WTC11 (cell line): Measurements from ENCODE around the gene ANKRD13D. TPM values are rescaled to one million over a fixed set of nuclear protein-coding genes. Genes with fewer than 3 reads are reported as not detected.

Experiments used
- ATAC-seq: fragments of 200-7000 bp; cut with Tn5 transposase; 2 replicates; pipeline ENCODE4 v1.10.0; 2021; ENCODE audit warnings: mild to moderate bottlenecking, moderate library complexity
- Bru-seq: library from RNA; stranded (reverse); fragments of 400-500 nt; gene quantifications from one replicate; lab custom pipeline; 2021; lab: Mats Ljungman, UMichigan
- CTCF ChIA-PET: fragments of 300-600 bp; sonication (Branson Sonifier 250); formaldehyde crosslinking; loops from one replicate; lab custom pipeline; 2021; ENCODE audit warnings: antibody characterized with exemption; lab: Charles Lee
- POLR2A ChIA-PET: fragments of 350-600 bp; sonication (Branson Sonifier 250); formaldehyde crosslinking; loops from one replicate; lab custom pipeline; 2021; ENCODE audit warnings: antibody characterized with exemption; lab: Charles Lee
- DNase-seq: peaks from one replicate; pipeline ENCODE4 v3.0.0; 2021; ENCODE audit warnings: low spot score
- H3K27ac Mint-ChIP-seq: 2 replicates; pipeline ENCODE4 v1.8.0; 2021; ENCODE audit warnings: mixed read lengths
- H3K27me3 Mint-ChIP-seq: 2 replicates; pipeline ENCODE4 v1.8.0; 2021; ENCODE audit warnings: low read depth, mild to moderate bottlenecking, moderate library complexity, mixed read lengths
- H3K36me3 Mint-ChIP-seq: 2 replicates; pipeline ENCODE4 v1.8.0; 2021; ENCODE audit warnings: mixed read lengths
- H3K4me1 Mint-ChIP-seq: 2 replicates; pipeline ENCODE4 v1.8.0; 2022; ENCODE audit warnings: mixed read lengths
- H3K4me3 Mint-ChIP-seq: 2 replicates; pipeline ENCODE4 v1.8.0; 2021; ENCODE audit warnings: mild to moderate bottlenecking, moderate library complexity, mixed read lengths
- H3K9me3 Mint-ChIP-seq: 2 replicates; pipeline ENCODE4 v1.8.0; 2021; ENCODE audit warnings: mixed read lengths
- AFF4 ChIP-seq: sonication (generic); formaldehyde crosslinking; IDR thresholded peaks from 2 replicates; pipeline ENCODE4 v1.8.1; 2023; ENCODE audit warnings: mild to moderate bottlenecking, missing genetic modification reagents, borderline replicate concordance
- ATF2 ChIP-seq: sonication (generic); formaldehyde crosslinking; IDR thresholded peaks from 2 replicates; pipeline ENCODE4 v1.8.1; 2022; ENCODE audit warnings: low read depth, missing genetic modification reagents, borderline replicate concordance
- ATF3 ChIP-seq: sonication (generic); formaldehyde crosslinking; conservative IDR thresholded peaks from 2 replicates; pipeline ENCODE4 v1.8.1; 2022; ENCODE audit warnings: mild to moderate bottlenecking, missing genetic modification reagents
- ATF6 ChIP-seq: sonication (generic); formaldehyde crosslinking; IDR thresholded peaks from 2 replicates; pipeline ENCODE4 v1.8.1; 2023; ENCODE audit warnings: mild to moderate bottlenecking, missing genetic modification reagents
- CREM ChIP-seq: sonication (generic); formaldehyde crosslinking; IDR thresholded peaks from 2 replicates; pipeline ENCODE4 v1.8.1; 2022; ENCODE audit warnings: mild to moderate bottlenecking, missing genetic modification reagents, moderate library complexity
- FOXP1 ChIP-seq: sonication (generic); formaldehyde crosslinking; IDR thresholded peaks from 2 replicates; pipeline ENCODE4 v1.8.0; 2022; ENCODE audit warnings: missing genetic modification reagents, mild to moderate bottlenecking, moderate library complexity, borderline replicate concordance
- FOXP4 ChIP-seq: sonication (generic); formaldehyde crosslinking; IDR thresholded peaks from 2 replicates; pipeline ENCODE4 v1.8.0; 2022; ENCODE audit warnings: mild to moderate bottlenecking, missing genetic modification reagents
- IRF1 ChIP-seq: sonication (generic); formaldehyde crosslinking; IDR thresholded peaks from 2 replicates; pipeline ENCODE4 v1.8.0; 2023; ENCODE audit warnings: missing genetic modification reagents
- MLX ChIP-seq: sonication (generic); formaldehyde crosslinking; IDR thresholded peaks from 2 replicates; pipeline ENCODE4 v1.8.1; 2023; ENCODE audit warnings: mild to moderate bottlenecking, missing genetic modification reagents, moderate library complexity
- MXD4 ChIP-seq: fragments of 250-450 bp; sonication (Bioruptor Pico); IDR thresholded peaks from 2 replicates; pipeline ENCODE4 v1.8.0; 2021; ENCODE audit warnings: mild to moderate bottlenecking, moderate library complexity, borderline replicate concordance
- NFATC4 ChIP-seq: fragments of 250-450 bp; sonication (Bioruptor Pico); IDR thresholded peaks from 2 replicates; pipeline ENCODE4 v1.9.0; 2021; ENCODE audit warnings: mild to moderate bottlenecking
- NFYB ChIP-seq: sonication (generic); formaldehyde crosslinking; conservative IDR thresholded peaks from 2 replicates; pipeline ENCODE4 v1.8.0; 2022; ENCODE audit warnings: low read depth, missing genetic modification reagents
- NR3C1 ChIP-seq: sonication (generic); formaldehyde crosslinking; conservative IDR thresholded peaks from 2 replicates; pipeline ENCODE4 v1.8.1; 2023; ENCODE audit warnings: low read depth, mild to moderate bottlenecking, missing genetic modification reagents
- SMAD4 ChIP-seq: sonication (generic); formaldehyde crosslinking; IDR thresholded peaks from 2 replicates; pipeline ENCODE4 v1.8.0; 2022; ENCODE audit warnings: mild to moderate bottlenecking, missing genetic modification reagents
- SP1 ChIP-seq: sonication (generic); formaldehyde crosslinking; conservative IDR thresholded peaks from 2 replicates; pipeline ENCODE4 v1.8.1; 2022; ENCODE audit warnings: missing genetic modification reagents
- TP53 ChIP-seq: sonication (generic); formaldehyde crosslinking; IDR thresholded peaks from 2 replicates; pipeline ENCODE4 v1.8.1; 2023; ENCODE audit warnings: mild to moderate bottlenecking, missing genetic modification reagents
- ZBTB21 ChIP-seq: sonication (generic); formaldehyde crosslinking; IDR thresholded peaks from 2 replicates; pipeline ENCODE4 v1.8.1; 2023; ENCODE audit warnings: mild to moderate bottlenecking, missing genetic modification reagents, borderline replicate concordance
- ZNF219 ChIP-seq: sonication (generic); formaldehyde crosslinking; IDR thresholded peaks from 2 replicates; pipeline ENCODE4 v1.8.0; 2023; ENCODE audit warnings: missing genetic modification reagents, mild to moderate bottlenecking, borderline replicate concordance
- ZNF232 ChIP-seq: sonication (generic); formaldehyde crosslinking; IDR thresholded peaks from 2 replicates; pipeline ENCODE4 v1.8.0; 2022; ENCODE audit warnings: mild to moderate bottlenecking, missing genetic modification reagents
- long read RNA-seq, 3 experiments: library from RNA in 1 of 3; library from capped mRNA in 1 of 3; library from polyadenylated mRNA in 1 of 3; unstranded in 2 of 3; stranded (forward) in 1 of 3; transcript quantifications; one replicate each; pipeline ENCODE4 v2.0.0, GENCODE V29; 2021
- total RNA-seq: library from RNA; stranded (reverse); gene quantifications from 3 replicates; pipeline ENCODE4 v1.2.3, GENCODE V29; 2021

ANKRD13D gene
- total RNA-seq, result 36.8 to 55.5 TPM (median 42.4 TPM) in 3 replicates
- Bru-seq, nascent RNA, result percentile 67 among the genes with signal in this experiment
- long read RNA-seq, experiment 1, transcript ANKRD13D-202 (15 exons, 2,881 nt), result major isoform, 18 of 54 reads
- long read RNA-seq, experiment 1, partial matches to known transcripts, result 6 of 54 reads
- long read RNA-seq, experiment 1, other reads (novel, unspliced or antisense), result 24 of 54 reads
- long read RNA-seq, experiment 2, partial matches to known transcripts, result 2 of 10 reads
- long read RNA-seq, experiment 2, other reads (novel, unspliced or antisense), result 5 of 10 reads
- long read RNA-seq, experiment 3, partial matches to known transcripts, result 0 of 3 reads
- long read RNA-seq, experiment 3, other reads (novel, unspliced or antisense), result 1 of 3 reads

GRCh38 chr11:67289226-67289650 lies at the start of gene ANKRD13D:
ANKRD13D (plus strand) TSS chr11:67289303; CDS start chr11:67289461, 158 bp downstream.
- no peaks in the 10 kb centered on the region for H3K27me3 Mint-ChIP-seq
- H3K36me3 Mint-ChIP-seq, result peaks cover 15% of the 10 kb centered on the region
- peak; percentile 38; the same call in 1 of the 2 replicates for TF ChIP-seq SP1 (CRISPR knock-in tag)
- TF ChIP-seq NFATC4 (CRISPR knock-in tag), result no peak
- TF ChIP-seq ZNF232 (CRISPR knock-in tag), result 0 out of 2 replicates have a peak, but pooled peaks have one; percentile 23
- no peaks in the 10 kb centered on the region for H3K9me3 Mint-ChIP-seq
- POLR2A ChIA-PET, result interaction anchor here (0.7 to 3.2 kb wide), 5 partner anchors 12 to 170 kb away, joined by 3 to 24 read pairs (median 7); partner anchors contain the start of genes KDM2A and SSH3
- peaks cover 15% of the 10 kb centered on the region for H3K4me1 Mint-ChIP-seq
- ATAC-seq (peak; percentile 32), DNase-seq (no peak)
- CTCF ChIA-PET, result interaction anchor here (0.5 to 3.0 kb wide), 22 partner anchors 9 to 1442 kb away, joined by 3 to 39 read pairs (median 4); partner anchors contain the start of genes NUDT8, POLD4, PPP1CA and SSH3
- H3K4me3 Mint-ChIP-seq, result peak within 1 kb of the TSS; percentile 87
- peak within 1 kb of the TSS; percentile 95 for H3K27ac Mint-ChIP-seq

GRCh38 chr11:67239783-67240575 lies 49.1 kb upstream of the ANKRD13D start:
- peaks cover 35% of the 10 kb centered on the region for H3K4me1 Mint-ChIP-seq
- ChIA-PET POLR2A (interaction anchor here (0.6 to 1.7 kb wide), 19 partner anchors 22 to 1490 kb away, joined by 3 to 11 read pairs (median 3); partner anchors contain the start of genes ANKRD13D, KDM2A, RCE1 and SSH3), CTCF (interaction anchor here (0.5 to 3.4 kb wide), 20 partner anchors 9 to 390 kb away, joined by 3 to 29 read pairs (median 4); partner anchors contain the start of genes ANKRD13D, KDM2A and PPP1CA)
- H3K9me3 Mint-ChIP-seq, result no peaks in the 10 kb centered on the region
- H3K4me3 Mint-ChIP-seq, result peak overlapping the region; percentile 96
- peak overlapping the region; percentile 98 for H3K27ac Mint-ChIP-seq
- DNase-seq (peak; percentile 98), ATAC-seq (peak; percentile 98)
- no peaks in the 10 kb centered on the region for H3K27me3 Mint-ChIP-seq
- peaks cover 32% of the 10 kb centered on the region for H3K36me3 Mint-ChIP-seq
- TF ChIP-seq AFF4 (CRISPR knock-in tag) (no peak), NR3C1 (CRISPR knock-in tag) (no peak), ATF3 (CRISPR knock-in tag) (no peak), ATF6 (no peak), FOXP1 (CRISPR knock-in tag) (peak; percentile 85), ATF2 (CRISPR knock-in tag) (no peak), CREM (peak; percentile 73; the same call in 1 of the 2 replicates), SMAD4 (CRISPR knock-in tag) (no peak), MXD4 (CRISPR knock-in tag) (no peak), IRF1 (CRISPR knock-in tag) (0 out of 2 replicates have a peak, but pooled peaks have one; percentile 43), ZBTB21 (CRISPR knock-in tag) (no peak), ZNF219 (CRISPR knock-in tag) (no peak), NFYB (no peak; the same call in 1 of the 2 replicates), MLX (CRISPR knock-in tag) (no peak), SP1 (CRISPR knock-in tag) (peak; percentile 84; the same call in 1 of the 2 replicates), TP53 (CRISPR knock-in tag) (no peak), FOXP4 (peak; percentile 77; the same call in 1 of the 2 replicates)
